HuH-7.5 (cell line): Measurements from ENCODE around the gene PSMB2.

ENCODE experiments used
- DNase-seq: peaks from one replicate; pipeline ENCODE4 v3.0.0; 2011; ENCODE audit warnings: low spot score

PSMB2 gene

GRCh38 chr1:35572296-35572695, 69.0 kb downstream of the PSMB2 start:
- no peak for DNase-seq

DNA sequence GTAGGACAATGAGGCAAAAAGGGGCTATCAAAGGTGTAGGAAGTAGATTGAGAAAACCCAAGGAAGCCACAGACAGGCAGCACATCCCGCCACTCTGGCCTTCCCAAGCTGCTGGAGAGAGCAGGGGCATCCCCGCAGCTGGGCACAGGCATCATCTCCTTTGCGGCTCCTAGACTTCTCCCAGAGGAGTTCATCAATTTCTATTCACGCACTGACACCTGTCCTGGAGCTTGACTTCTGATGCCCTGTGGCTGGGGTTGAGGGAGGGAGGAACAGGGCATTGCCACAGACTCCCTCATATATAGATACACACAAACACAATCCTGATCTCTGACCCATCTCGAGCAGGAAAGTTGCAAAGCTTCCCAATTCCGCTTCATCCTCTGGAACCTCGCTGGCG, 70.1 kb downstream of the PSMB2 start:
- no peak for DNase-seq

- DNase-seq = no peak
Measured at GRCh38 chr1:35570589-35571137, 70.7 kb downstream of the PSMB2 start.

GRCh38 chr1:35569936-35570335, 71.4 kb downstream of the PSMB2 start:
- no peak for DNase-seq

DNA sequence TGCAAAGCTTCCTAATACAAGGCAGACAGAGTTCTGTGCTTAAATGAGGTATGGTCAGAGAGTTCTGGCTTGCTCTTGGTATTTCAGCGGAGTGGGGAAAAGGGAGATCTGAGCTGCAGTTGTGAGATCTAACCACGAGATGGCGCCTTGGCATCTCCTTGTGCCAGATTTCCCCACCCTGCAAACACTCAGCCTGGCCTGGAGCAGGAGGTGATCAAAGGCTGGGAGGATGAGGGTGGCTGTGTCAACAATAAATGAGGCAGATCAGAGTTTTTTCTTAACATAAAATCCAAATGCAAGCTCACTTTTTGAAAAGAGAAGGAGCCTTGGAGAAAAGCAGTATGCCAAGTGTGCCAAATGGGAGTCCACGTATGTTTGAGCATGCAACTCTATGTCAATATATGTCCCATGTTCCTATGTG, 72.3 kb downstream of the PSMB2 start:
- peak; percentile 93 for DNase-seq

DNA sequence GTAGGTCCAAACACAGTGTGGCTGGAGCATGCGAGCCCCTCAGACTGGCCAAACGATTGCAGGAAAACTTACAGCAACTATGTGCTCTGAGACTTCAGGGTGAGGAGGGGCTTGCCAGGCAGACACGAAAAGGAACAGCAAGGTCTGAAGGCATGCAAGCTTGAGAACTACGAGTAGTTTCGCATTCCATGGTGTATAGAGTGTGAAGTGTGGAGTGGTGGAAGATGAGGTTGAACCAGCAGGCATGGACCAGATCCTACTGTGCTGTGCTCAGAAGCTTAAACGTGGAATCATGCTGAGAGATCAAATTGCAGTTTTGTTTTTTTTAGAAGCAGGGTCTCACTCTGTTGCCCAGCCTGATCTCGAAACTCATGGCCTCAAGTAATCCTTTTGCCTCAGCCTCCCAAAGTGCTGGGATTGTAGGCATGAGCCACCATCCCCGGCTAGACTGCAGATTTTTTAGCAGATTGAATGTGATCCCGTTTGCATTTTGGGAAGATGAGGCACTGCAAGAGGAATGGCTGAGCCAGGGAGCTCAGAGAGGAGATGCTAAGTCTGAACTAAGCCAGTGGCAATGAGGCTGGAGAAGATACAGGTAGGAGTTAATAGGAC, 73.3 kb downstream of the PSMB2 start:
- DNase-seq = no peak

DNA sequence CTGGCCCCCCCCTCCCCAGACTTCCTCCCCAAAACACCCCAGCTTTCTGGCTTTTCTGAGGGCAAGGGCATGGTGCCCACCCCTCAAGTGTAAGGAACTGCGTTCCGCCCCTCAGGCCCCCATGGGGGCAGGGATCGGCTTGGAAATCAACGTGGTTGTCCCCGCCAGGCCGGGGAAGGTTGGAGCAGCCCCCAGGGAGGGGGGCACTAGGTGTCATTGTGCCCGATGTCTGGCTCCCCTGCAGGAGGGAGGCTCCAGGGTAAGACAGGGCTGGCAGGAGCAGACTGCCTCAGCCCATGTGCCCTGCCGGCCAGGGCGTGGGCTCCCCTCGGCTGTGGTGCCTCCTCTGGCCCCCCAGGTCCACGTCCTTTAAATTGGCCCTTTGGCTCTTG, 75.6 kb downstream of the PSMB2 start:
- DNase-seq = no peak

- no peak for DNase-seq
Measured at GRCh38 chr1:35564884-35565741, 76.2 kb downstream of the PSMB2 start.

DNA sequence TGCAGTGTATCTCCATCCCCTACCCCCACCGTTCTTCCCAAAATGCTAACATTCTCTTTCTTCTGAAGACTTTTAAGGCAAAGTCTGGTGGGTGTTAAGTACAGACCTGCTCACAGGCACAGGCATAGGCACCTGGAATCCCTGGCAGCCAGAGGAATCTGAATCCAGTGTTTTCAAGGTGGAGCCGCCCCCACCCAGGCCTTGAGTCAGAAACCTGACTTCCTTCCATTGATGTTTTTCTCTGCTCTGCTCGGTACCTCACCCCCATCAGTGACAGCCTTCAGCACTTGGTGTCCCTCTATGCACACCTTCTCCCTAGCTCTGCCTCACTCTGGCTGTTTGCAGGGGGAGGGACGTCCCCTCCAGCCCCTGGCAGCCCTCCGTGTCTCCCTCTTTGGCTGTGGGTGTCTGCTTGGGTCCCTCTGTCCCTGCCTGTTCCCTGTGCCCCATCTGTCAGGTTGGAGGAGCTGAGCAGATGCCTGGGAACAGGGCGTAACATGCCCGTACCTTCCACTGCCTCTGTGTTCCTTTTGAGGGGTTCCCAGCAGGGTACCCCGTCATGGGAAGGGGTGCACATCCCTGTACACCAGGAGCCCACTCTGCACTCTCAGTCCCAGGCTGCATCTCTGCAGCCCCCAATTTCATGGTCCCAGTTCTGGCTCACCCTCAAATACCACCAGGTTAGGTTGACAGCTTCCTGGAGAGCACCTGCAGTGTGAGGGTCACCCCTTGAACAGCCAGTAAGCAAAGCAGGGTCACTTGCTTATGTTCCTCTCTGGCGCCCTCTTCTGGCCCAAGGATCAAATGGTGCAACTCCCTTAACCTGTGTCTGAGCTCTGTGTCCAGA, 77.1 kb downstream of the PSMB2 start:
- peak; percentile 93 for DNase-seq

- DNase-seq = no peak
Measured at GRCh38 chr1:35563166-35563565, 78.2 kb downstream of the PSMB2 start.

DNA sequence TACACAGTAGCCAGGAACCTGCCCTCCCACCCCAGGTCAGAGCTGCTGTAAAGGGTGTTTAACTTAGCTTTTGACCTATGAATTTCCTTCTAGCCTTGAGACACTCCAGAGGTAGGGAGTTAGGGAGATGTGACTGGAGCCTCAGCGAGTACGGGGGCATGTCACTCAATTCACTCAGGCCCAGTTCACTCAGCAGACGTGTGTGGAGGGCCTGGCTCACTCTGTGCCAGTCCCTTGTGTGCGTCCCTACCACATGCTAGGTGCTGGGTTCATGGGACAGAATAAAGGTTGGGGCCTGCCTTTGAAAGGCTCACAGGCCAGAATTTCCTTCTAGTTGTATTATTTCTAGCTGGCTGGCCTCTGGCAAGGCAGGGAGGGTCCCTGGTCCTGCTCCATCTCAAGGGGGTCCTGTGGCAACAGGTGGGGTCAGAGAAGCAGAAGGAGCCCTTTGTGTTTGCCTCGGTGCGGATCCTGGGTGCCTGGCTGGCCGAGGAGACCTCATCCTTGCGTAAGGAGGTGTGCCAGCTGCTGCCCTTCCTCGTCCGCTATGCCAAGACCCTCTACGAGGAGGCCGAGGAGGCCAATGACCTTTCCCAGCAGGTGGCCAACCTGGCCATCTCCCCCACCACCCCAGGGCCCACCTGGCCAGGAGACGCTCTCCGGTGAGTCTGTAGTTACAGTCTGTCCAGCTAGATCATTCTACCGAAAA, 79.2 kb downstream of the PSMB2 start:
- no peak for DNase-seq

- no peak for DNase-seq
Measured at GRCh38 chr1:35561297-35561971, 79.9 kb downstream of the PSMB2 start.

DNA sequence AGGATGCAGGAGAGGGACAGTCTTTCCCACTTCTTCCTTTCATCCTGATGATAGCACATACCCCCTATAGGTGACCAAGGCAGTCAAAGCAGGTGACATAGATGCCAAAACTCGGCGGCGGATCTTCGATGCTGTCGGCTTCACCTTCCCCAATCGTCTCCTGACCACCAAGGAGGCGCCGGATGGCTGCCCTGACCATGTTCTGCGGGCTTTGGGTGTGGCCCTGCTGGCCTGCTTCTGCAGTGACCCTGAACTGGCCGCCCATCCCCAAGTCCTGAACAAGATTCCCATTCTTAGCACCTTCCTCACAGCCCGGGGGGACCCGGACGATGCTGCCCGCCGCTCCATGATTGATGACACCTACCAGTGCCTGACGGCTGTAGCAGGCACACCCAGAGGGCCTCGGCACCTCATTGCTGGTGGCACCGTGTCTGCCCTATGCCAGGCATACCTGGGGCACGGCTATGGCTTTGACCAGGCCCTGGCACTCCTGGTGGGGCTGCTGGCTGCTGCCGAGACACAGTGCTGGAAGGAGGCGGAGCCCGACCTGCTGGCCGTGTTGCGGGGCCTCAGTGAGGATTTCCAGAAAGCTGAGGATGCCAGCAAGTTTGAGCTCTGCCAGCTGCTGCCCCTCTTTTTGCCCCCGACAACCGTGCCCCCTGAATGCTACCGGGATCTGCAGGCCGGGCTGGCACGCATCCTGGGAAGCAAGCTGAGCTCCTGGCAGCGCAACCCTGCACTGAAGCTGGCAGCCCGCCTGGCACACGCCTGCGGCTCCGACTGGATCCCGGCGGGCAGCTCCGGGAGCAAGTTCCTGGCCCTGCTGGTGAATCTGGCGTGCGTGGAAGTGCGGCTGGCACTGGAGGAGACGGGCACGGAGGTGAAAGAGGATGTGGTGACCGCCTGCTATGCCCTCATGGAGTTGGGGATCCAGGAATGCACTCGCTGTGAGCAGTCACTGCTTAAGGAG, 80.8 kb downstream of the PSMB2 start:
- no peak for DNase-seq

DNA sequence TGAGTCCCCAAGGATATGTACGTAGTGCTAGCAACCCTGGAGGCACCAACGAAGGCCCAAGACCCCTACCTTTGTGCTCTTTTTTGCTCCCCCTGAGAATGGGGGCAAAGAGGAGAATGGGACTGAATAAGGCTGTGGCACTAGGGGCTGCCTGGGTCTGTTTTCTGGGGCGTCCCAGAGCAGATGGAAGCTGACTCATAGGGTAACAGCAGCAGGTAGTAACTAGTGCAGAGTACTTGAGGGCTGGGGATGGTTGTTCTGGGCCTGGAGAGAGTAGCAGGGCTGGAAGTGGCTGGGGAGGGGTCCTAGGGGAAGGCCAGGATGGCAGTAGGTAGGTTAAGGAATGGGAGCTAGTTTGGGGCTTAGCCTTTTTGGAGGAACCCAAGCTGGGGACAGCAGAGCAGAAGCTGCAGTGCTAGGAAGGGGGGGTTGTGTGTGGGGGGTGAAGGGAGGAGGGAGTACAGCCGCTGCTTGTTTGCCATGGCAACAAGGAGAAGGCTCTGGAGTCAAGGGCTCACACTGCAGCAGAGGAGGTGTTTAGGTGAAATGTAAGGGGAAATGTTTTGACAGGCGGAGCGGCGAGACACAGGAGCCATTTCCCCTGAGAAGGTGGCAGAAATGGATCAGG, 81.9 kb downstream of the PSMB2 start:
- DNase-seq = no peak

- DNase-seq = no peak
Measured at GRCh38 chr1:35558374-35559316, 82.7 kb downstream of the PSMB2 start.

DNA sequence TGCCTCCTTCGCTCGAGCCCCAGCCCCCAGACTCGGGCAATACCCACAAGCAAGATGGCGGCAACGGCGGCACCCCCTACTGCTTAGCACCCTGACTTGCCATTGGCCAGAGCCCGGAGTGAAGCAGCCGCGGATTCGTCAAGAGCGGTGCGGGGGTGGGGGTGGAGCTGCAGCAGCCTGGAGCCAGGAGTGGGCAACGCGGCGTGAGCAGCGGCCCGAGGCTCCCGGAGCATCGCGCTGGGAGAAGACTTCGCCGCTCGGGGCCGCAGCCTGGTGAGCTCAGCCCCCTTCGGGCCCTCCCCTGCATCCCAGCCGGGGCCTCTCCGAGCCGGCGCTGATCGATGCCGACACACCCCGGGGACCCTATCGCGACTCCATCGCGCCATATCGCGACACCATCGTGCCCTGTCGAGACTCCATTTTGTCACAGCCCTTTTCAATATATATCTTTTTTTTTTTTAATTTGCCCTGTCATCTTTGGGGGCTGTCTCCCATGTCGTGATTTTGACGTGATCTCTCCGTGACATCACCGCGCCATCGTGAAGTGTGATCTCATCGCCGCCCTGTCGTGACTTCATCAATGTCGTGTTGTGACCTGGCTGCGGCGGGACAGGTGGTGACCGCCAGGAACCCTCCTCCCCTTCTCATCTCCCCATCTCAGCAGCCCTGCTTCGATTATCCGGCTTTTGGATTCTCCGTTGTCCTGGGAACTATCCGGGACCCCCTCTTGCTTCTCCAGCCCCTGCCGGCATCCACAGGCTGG, 83.5 kb downstream of the PSMB2 start, which contains the start of gene NCDN:
NCDN (plus strand) TSS at position 189 of the 763 bp plus-strand sequence; CDS start at position 581, 392 bp downstream.
- peak; percentile 94 for DNase-seq

GRCh38 chr1:35557118-35557610, 84.2 kb downstream of the PSMB2 start, which contains the start of gene KIAA0319L:
TSS of gene KIAA0319L (minus strand) at chr1:35557403. CDS start at chr1:35554491, 2,912 bp downstream.
- DNase-seq = peak; percentile 84
